ENCODE results near the gene FXYD5.

DNA sequence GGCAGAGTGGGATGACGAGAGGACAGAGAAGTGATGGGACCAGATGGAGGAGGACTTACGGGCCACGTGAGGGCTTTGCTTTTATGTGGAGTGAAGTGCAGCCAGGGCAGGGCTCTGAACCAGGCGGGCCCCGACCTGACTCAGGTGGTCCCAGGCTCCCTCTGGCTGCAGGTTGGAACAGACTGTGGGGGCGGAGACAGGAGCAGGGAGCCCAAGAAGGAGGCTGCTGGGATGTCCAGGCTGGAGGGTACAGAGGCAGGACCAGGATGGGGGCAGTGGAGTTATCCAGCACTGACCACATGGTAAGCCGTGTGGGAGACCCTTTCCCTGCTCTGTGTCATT, 2.1 kb downstream of the FXYD5 start:
- TF ChIP-seq CTCF (conservative IDR thresholded peaks at IDR 0.05 in 1 of 2, IDR thresholded peaks at IDR 0.05 in 1 of 2; ENCODE audit: low read depth in 1 of 2, low read length in 2 of 2) = no peak
- TF ChIP-seq EZH2 (IDR thresholded peaks at IDR 0.05; ENCODE audit: low read length, missing control alignments) = no peak

Measured in fibroblast of lung (primary cell).